Uterus (tissue), 2 donors: ENCODE results near the gene NFKB2.

ENCODE experiments used
- CTCF ChIP-seq, 4 experiments: fragments of 200-600 bp in 2 of 4; fragments of 450-650 bp in 2 of 4; sonication (generic) in 2 of 4; IDR thresholded peaks; one replicate each; pipeline ENCODE4 v1.5.1; 2016 to 2019; ENCODE audit warnings: antibody characterized with exemption in 4 of 4, mild to moderate bottlenecking in 2 of 4, moderate library complexity in 1 of 4
- POLR2A ChIP-seq, 2 donors: fragments of 450-650 bp; IDR thresholded peaks; one replicate each; pipeline ENCODE4 v1.6.1; 2016; ENCODE audit warnings: antibody characterized with exemption in 2 of 2, mild to moderate bottlenecking in 1 of 2, moderate library complexity in 1 of 2

- TF ChIP-seq CTCF (IDR thresholded peaks at IDR 0.05) (no peak), POLR2A (IDR thresholded peaks at IDR 0.05) (no peak)
Measured at GRCh38 chr10:102384053-102384452, 11.5 kb upstream of the NFKB2 start.
